SK-N-SH (cell line): ENCODE measurements around the gene PLA2G5. TPM values are rescaled to one million over a fixed set of nuclear protein-coding genes. Genes with fewer than 3 reads are reported as not detected.

Source experiments
- CTCF ChIA-PET: fragments of 300-600, 350-600 bp; formaldehyde crosslinking; extraction: SDS; loops from one replicate; lab custom pipeline; 2021; lab: Yijun Ruan, JAX
- POLR2A ChIA-PET: fragments of 350-600 bp; sonication (Branson Sonifier 250); formaldehyde crosslinking; extraction: SDS; loops from one replicate; lab custom pipeline; 2020; ENCODE audit warnings: antibody characterized with exemption, inconsistent platforms; lab: Yijun Ruan, JAX
- DNase-seq: peaks from one replicate; pipeline ENCODE4 v3.0.0; 2012
- H2AFZ ChIP-seq: fragments of 200-600 bp; sonication (generic); 2 replicates; pipeline ENCODE4 v1.8.1; 2016; ENCODE audit warnings: antibody characterized with exemption, mild to moderate bottlenecking, low read depth
- H3F3A ChIP-seq: fragments of 200-600 bp; sonication (generic); replicated peaks from 2 replicates; pipeline ENCODE3; 2016; ENCODE audit warnings: antibody characterized with exemption, mild to moderate bottlenecking; ENCODE audit not compliant: insufficient read depth
- H3K27ac ChIP-seq, 2 experiments: fragments of 200-500 bp in 1 of 2; fragments of 200-600 bp in 1 of 2; sonication (Bioruptor generic) in 1 of 2; sonication (generic), shearing (Covaris generic) in 1 of 2; 2 replicates each; pipeline versions ENCODE4 v1.5.1 to v1.6.1; 2014 to 2016; ENCODE audit warnings: low read depth in 2 of 2, inconsistent platforms in 1 of 2, low read length in 1 of 2, mild to moderate bottlenecking in 1 of 2, mixed read lengths in 1 of 2
- H3K27me3 ChIP-seq: fragments of 200-600 bp; sonication (generic), shearing (Covaris generic); 2 replicates; pipeline ENCODE4 v1.6.1; 2016; ENCODE audit warnings: mixed run types; ENCODE audit not compliant: insufficient read depth
- H3K36me3 ChIP-seq, 2 experiments: fragments of 200-500 bp in 1 of 2; fragments of 200-600 bp in 1 of 2; sonication (Bioruptor generic) in 1 of 2; sonication (generic) in 1 of 2; replicated peaks in 1 of 2; 2 replicates each; pipeline versions ENCODE3 to v1.5.1; 2014 to 2016; ENCODE audit warnings: low read length in 1 of 2, mild to moderate bottlenecking in 1 of 2; ENCODE audit not compliant: insufficient read depth in 2 of 2, control insufficient read depth in 1 of 2
- H3K4me1 ChIP-seq, 2 experiments: fragments of 200-500 bp in 1 of 2; fragments of 200-600 bp in 1 of 2; sonication (Bioruptor generic) in 1 of 2; sonication (generic), shearing (Covaris generic) in 1 of 2; 2 replicates each; pipeline versions ENCODE4 v1.5.1 to v1.6.1; 2014 to 2016; ENCODE audit warnings: low read depth in 1 of 2, low read length in 1 of 2, mixed run types in 1 of 2; ENCODE audit not compliant: insufficient read depth in 2 of 2, control insufficient read depth in 1 of 2
- H3K4me2 ChIP-seq: fragments of 200-600 bp; sonication (generic), shearing (Covaris generic); 2 replicates; pipeline ENCODE4 v1.6.1; 2017; ENCODE audit warnings: mixed run types
- H3K4me3 ChIP-seq, 2 experiments: fragments of 200-500 bp in 1 of 2; fragments of 200-600 bp in 1 of 2; sonication (Bioruptor generic) in 1 of 2; sonication (generic), shearing (Covaris generic) in 1 of 2; 2 replicates each; pipeline versions ENCODE4 v1.5.1 to v1.8.1; 2014 to 2016; ENCODE audit warnings: low read depth in 2 of 2, inconsistent platforms in 1 of 2, low read length in 1 of 2, mild to moderate bottlenecking in 1 of 2, mixed read lengths in 1 of 2, moderate library complexity in 1 of 2
- H3K79me2 ChIP-seq: fragments of 200-600 bp; sonication (generic); 2 replicates; pipeline ENCODE4 v1.8.1; 2017; ENCODE audit warnings: mild to moderate bottlenecking; ENCODE audit not compliant: insufficient read depth
- H3K9ac ChIP-seq: fragments of 200-600 bp; sonication (generic); 2 replicates; pipeline ENCODE4 v1.6.1; 2017; ENCODE audit warnings: mixed run types
- H3K9me2 ChIP-seq: fragments of 200-600 bp; sonication (generic); 2 replicates; pipeline ENCODE4 v1.6.1; 2017; ENCODE audit warnings: mixed run types
- H3K9me3 ChIP-seq: fragments of 200-600 bp; sonication (generic); 2 replicates; pipeline ENCODE4 v1.6.1; 2017; ENCODE audit warnings: mixed run types, mild to moderate bottlenecking, moderate library complexity
- H4K20me1 ChIP-seq: fragments of 200-600 bp; sonication (generic); 2 replicates; pipeline ENCODE4 v1.6.1; 2017; ENCODE audit warnings: mild to moderate bottlenecking, mixed run types; ENCODE audit not compliant: insufficient read depth
- ELF1 ChIP-seq: IDR thresholded peaks from 2 replicates; pipeline ENCODE4 v1.4.0; 2012
- FOSL2 ChIP-seq: IDR thresholded peaks from 2 replicates; pipeline ENCODE4 v1.4.0; 2012; ENCODE audit warnings: low read depth, mild to moderate bottlenecking, moderate library complexity, borderline replicate concordance
- FOXJ3 ChIP-seq: sonication (generic); formaldehyde crosslinking; IDR thresholded peaks from 2 replicates; pipeline ENCODE4 v1.5.1; 2020; ENCODE audit warnings: mild to moderate bottlenecking, missing genetic modification reagents
- FOXM1 ChIP-seq: IDR thresholded peaks from 2 replicates; pipeline ENCODE4 v1.4.0; 2012; ENCODE audit warnings: low read depth, mild to moderate bottlenecking
- GABPA ChIP-seq: IDR thresholded peaks from 2 replicates; pipeline ENCODE4 v1.4.0; 2012; ENCODE audit warnings: low read depth, mild to moderate bottlenecking
- GATA2 ChIP-seq: sonication (generic); formaldehyde crosslinking; IDR thresholded peaks from 2 replicates; pipeline ENCODE4 v1.5.0; 2020; ENCODE audit warnings: mild to moderate bottlenecking, missing genetic modification reagents
- MEF2A ChIP-seq: IDR thresholded peaks from 2 replicates; pipeline ENCODE4 v1.4.0; 2012; ENCODE audit warnings: low read depth, borderline replicate concordance
- MXI1 ChIP-seq: IDR thresholded peaks from 2 replicates; pipeline ENCODE4 v1.6.1; 2012; ENCODE audit warnings: mild to moderate bottlenecking, low read depth, low read length, improper control_type of control experiment
- NFIC ChIP-seq: IDR thresholded peaks from 2 replicates; pipeline ENCODE4 v1.4.0; 2012; ENCODE audit warnings: borderline replicate concordance
- NRF1 ChIP-seq: IDR thresholded peaks from 2 replicates; pipeline ENCODE4 v1.6.1; 2012; ENCODE audit warnings: low read depth, mild to moderate bottlenecking, low read length
- POLR2AphosphoS5 ChIP-seq: IDR thresholded peaks from 2 replicates; pipeline ENCODE4 v1.6.1; 2012; ENCODE audit warnings: low read depth, low read length
- RAD21 ChIP-seq: IDR thresholded peaks from 2 replicates; pipeline ENCODE4 v1.6.1; 2012; ENCODE audit warnings: mild to moderate bottlenecking, low read length
- RCOR1 ChIP-seq: fragments of 150-350 bp; IDR thresholded peaks from 2 replicates; pipeline ENCODE4 v1.6.1; 2017; ENCODE audit warnings: antibody characterized with exemption, low read length
- SMC3 ChIP-seq: IDR thresholded peaks from 2 replicates; pipeline ENCODE4 v1.6.1; 2012; ENCODE audit warnings: low read depth, low read length, improper control_type of control experiment
- TAF1 ChIP-seq: IDR thresholded peaks from 2 replicates; pipeline ENCODE4 v1.6.1; 2012; ENCODE audit warnings: low read depth, mild to moderate bottlenecking, low read length, moderate library complexity, borderline replicate concordance
- TCF12 ChIP-seq: IDR thresholded peaks from 2 replicates; pipeline ENCODE4 v1.4.0; 2012
- WGBS: methylation state at CpG from one replicate; pipeline ENCODE4 v1.1.6; 2017; ENCODE audit warnings: low lambda C conversion rate; 5-methylcytosine and 5-hydroxymethylcytosine counted together
- polyA plus RNA-seq, 3 experiments: library from polyadenylated mRNA; depleted of rRNA; stranded (reverse); fragments of >200 nt; gene quantifications; 2 replicates each; pipeline ENCODE4 v1.2.3, GENCODE V29; 2012
- TF ChIP-seq, protein P1 (sequence below): IDR thresholded peaks from 2 replicates; pipeline ENCODE4 v1.4.0; 2012; ENCODE audit warnings: low read depth, borderline replicate concordance
- TF ChIP-seq, protein P2 (sequence below): IDR thresholded peaks from 2 replicates; pipeline ENCODE4 v1.4.0; 2012; ENCODE audit warnings: low read depth, borderline replicate concordance
- TF ChIP-seq, protein P3 (sequence below): fragments of 150-350 bp; IDR thresholded peaks from 2 replicates; pipeline ENCODE4 v1.6.1; 2017; ENCODE audit warnings: antibody characterized with exemption, low read length, low read depth, borderline replicate concordance
- TF ChIP-seq, protein P4 (sequence below): IDR thresholded peaks from 2 replicates; pipeline ENCODE4 v1.6.1; 2012; ENCODE audit warnings: mild to moderate bottlenecking, low read depth, low read length, moderate library complexity

The PLA2G5 gene, protein sequence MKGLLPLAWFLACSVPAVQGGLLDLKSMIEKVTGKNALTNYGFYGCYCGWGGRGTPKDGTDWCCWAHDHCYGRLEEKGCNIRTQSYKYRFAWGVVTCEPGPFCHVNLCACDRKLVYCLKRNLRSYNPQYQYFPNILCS
- polyA plus RNA-seq (2012; rRNA removed) = not detected in 2 replicates
- polyA plus RNA-seq (2012; cell fraction: cytosol; rRNA removed) = not detected in 2 replicates
- not detected in 2 replicates for polyA plus RNA-seq (2012; cell fraction: nucleus; rRNA removed)

DNA sequence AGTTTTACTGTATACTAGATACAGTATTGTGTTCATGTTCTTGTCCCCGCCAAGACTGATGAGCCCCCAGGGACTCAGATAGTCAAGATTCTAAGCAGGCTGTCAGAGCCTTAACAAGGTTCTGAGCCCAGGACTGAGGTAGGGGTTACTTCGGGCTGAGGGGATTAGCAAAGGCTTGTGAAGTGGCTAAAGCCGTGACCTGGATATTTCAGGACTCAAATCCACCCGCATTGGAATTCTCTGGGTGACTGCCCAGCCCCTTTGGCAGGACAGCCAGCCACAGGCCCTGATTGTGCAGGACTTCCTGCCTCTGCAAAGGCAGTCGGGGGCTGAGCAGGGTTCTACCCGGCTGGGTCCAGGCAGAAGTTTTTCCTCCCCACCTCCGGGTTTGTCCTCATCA lies at the start of gene PLA2G5:
Gene PLA2G5, plus strand, starts transcription at position 321 of the 400 bp plus-strand sequence. CDS start 14,637 bp downstream, outside the sequence.
- CTCF ChIA-PET = no interaction called here
- no peaks in the 10 kb centered on the region for H4K20me1 ChIP-seq
- no peak within 1 kb of the TSS for H3K4me2 ChIP-seq
- H3K27ac ChIP-seq = no peak within 1 kb of the TSS
- no peaks in the 10 kb centered on the region for H3F3A ChIP-seq
- no peak within 1 kb of the TSS for H3K9ac ChIP-seq
- POLR2A ChIA-PET = no interaction called here
- 32% methylated on average over 5 of the region's 7 CpGs for WGBS
- TF ChIP-seq MXI1 (no peak), RCOR1 (no peak), MEF2A (no peak), POLR2AphosphoS5 (no peak), RAD21 (no peak), ELF1 (no peak), GATA2 (CRISPR knock-in tag) (no peak), FOXJ3 (CRISPR knock-in tag) (no peak), SMC3 (no peak), GABPA (no peak), TAF1 (no peak), NFIC (no peak), TCF12 (no peak), FOSL2 (no peak), FOXM1 (no peak), NRF1 (no peak)
- TF ChIP-seq, protein P1, sequence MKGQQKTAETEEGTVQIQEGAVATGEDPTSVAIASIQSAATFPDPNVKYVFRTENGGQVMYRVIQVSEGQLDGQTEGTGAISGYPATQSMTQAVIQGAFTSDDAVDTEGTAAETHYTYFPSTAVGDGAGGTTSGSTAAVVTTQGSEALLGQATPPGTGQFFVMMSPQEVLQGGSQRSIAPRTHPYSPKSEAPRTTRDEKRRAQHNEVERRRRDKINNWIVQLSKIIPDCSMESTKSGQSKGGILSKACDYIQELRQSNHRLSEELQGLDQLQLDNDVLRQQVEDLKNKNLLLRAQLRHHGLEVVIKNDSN = no peak
- TF ChIP-seq, protein P2, sequence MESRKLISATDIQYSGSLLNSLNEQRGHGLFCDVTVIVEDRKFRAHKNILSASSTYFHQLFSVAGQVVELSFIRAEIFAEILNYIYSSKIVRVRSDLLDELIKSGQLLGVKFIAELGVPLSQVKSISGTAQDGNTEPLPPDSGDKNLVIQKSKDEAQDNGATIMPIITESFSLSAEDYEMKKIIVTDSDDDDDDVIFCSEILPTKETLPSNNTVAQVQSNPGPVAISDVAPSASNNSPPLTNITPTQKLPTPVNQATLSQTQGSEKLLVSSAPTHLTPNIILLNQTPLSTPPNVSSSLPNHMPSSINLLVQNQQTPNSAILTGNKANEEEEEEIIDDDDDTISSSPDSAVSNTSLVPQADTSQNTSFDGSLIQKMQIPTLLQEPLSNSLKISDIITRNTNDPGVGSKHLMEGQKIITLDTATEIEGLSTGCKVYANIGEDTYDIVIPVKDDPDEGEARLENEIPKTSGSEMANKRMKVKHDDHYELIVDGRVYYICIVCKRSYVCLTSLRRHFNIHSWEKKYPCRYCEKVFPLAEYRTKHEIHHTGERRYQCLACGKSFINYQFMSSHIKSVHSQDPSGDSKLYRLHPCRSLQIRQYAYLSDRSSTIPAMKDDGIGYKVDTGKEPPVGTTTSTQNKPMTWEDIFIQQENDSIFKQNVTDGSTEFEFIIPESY = no peak
- TF ChIP-seq, protein P3, sequence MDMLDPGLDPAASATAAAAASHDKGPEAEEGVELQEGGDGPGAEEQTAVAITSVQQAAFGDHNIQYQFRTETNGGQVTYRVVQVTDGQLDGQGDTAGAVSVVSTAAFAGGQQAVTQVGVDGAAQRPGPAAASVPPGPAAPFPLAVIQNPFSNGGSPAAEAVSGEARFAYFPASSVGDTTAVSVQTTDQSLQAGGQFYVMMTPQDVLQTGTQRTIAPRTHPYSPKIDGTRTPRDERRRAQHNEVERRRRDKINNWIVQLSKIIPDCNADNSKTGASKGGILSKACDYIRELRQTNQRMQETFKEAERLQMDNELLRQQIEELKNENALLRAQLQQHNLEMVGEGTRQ = no peak
- TF ChIP-seq, protein P4, sequence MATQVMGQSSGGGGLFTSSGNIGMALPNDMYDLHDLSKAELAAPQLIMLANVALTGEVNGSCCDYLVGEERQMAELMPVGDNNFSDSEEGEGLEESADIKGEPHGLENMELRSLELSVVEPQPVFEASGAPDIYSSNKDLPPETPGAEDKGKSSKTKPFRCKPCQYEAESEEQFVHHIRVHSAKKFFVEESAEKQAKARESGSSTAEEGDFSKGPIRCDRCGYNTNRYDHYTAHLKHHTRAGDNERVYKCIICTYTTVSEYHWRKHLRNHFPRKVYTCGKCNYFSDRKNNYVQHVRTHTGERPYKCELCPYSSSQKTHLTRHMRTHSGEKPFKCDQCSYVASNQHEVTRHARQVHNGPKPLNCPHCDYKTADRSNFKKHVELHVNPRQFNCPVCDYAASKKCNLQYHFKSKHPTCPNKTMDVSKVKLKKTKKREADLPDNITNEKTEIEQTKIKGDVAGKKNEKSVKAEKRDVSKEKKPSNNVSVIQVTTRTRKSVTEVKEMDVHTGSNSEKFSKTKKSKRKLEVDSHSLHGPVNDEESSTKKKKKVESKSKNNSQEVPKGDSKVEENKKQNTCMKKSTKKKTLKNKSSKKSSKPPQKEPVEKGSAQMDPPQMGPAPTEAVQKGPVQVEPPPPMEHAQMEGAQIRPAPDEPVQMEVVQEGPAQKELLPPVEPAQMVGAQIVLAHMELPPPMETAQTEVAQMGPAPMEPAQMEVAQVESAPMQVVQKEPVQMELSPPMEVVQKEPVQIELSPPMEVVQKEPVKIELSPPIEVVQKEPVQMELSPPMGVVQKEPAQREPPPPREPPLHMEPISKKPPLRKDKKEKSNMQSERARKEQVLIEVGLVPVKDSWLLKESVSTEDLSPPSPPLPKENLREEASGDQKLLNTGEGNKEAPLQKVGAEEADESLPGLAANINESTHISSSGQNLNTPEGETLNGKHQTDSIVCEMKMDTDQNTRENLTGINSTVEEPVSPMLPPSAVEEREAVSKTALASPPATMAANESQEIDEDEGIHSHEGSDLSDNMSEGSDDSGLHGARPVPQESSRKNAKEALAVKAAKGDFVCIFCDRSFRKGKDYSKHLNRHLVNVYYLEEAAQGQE = no peak
- H2AFZ ChIP-seq = no peak within 1 kb of the TSS
- no peak for DNase-seq
- H3K4me1 ChIP-seq = no peaks in the 10 kb centered on the region
- H3K9me2 ChIP-seq = no peaks in the 10 kb centered on the region
- no peaks in the 10 kb centered on the region for H3K79me2 ChIP-seq
- no peaks in the 10 kb centered on the region; the same call in 1 of the 2 replicates for H3K27me3 ChIP-seq
- H3K4me3 ChIP-seq = no peak within 1 kb of the TSS
- H3K36me3 ChIP-seq = no peaks in the 10 kb centered on the region
- H3K9me3 ChIP-seq = no peaks in the 10 kb centered on the region
